ENCODE data around the gene EHD1.

Gene EHD1

DNA sequence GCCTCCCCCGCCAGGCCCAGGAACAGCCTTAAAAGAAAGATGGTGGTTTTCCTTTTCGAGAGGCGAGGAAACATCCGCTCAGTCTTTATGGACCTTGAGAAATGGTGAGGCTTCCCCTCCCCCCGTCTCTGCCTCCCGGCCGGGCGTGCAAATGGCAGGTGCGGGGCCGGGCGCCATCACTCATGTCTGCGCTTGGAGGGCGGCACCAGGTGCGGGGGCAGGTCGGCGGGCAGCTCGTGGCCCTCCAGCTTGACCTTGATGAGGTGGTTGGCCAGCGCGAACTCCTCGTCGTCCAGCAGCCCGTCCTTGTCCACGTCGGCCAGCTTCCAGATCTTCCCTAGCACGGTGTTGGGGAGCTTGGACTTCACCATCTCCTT lies 24.3 kb downstream of the EHD1 start:
- DNase-seq (ENCODE audit: low spot score) = no peak
- TF ChIP-seq, protein P1, sequence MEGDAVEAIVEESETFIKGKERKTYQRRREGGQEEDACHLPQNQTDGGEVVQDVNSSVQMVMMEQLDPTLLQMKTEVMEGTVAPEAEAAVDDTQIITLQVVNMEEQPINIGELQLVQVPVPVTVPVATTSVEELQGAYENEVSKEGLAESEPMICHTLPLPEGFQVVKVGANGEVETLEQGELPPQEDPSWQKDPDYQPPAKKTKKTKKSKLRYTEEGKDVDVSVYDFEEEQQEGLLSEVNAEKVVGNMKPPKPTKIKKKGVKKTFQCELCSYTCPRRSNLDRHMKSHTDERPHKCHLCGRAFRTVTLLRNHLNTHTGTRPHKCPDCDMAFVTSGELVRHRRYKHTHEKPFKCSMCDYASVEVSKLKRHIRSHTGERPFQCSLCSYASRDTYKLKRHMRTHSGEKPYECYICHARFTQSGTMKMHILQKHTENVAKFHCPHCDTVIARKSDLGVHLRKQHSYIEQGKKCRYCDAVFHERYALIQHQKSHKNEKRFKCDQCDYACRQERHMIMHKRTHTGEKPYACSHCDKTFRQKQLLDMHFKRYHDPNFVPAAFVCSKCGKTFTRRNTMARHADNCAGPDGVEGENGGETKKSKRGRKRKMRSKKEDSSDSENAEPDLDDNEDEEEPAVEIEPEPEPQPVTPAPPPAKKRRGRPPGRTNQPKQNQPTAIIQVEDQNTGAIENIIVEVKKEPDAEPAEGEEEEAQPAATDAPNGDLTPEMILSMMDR (IDR thresholded peaks at IDR 0.05; ENCODE audit: extremely low read depth, missing control alignments) = no peak

DNA sequence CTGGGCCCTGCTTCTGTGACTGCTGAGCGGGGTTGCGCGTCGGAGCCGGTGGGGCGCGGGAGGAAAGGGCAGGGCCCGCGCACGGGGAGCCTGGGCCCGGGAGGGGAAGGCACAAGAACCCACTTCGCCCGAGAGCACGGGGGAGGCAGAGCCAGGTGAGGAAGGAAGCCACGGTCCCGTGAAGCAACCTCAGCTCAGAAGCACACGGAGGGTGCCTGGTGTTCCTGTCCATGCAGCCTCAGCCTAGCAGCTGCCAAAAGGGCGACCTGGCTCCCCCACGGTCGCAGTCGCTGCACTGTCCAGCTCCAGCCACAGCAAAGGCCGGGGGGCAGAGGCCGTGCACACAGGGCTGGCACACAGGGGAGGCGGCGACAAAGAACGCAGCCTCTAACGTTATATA lies 24.7 kb downstream of the EHD1 start:
- TF ChIP-seq, protein P1 (IDR thresholded peaks at IDR 0.05; ENCODE audit: extremely low read depth, missing control alignments) = no peak
- DNase-seq (ENCODE audit: low spot score) = no peak

DNA sequence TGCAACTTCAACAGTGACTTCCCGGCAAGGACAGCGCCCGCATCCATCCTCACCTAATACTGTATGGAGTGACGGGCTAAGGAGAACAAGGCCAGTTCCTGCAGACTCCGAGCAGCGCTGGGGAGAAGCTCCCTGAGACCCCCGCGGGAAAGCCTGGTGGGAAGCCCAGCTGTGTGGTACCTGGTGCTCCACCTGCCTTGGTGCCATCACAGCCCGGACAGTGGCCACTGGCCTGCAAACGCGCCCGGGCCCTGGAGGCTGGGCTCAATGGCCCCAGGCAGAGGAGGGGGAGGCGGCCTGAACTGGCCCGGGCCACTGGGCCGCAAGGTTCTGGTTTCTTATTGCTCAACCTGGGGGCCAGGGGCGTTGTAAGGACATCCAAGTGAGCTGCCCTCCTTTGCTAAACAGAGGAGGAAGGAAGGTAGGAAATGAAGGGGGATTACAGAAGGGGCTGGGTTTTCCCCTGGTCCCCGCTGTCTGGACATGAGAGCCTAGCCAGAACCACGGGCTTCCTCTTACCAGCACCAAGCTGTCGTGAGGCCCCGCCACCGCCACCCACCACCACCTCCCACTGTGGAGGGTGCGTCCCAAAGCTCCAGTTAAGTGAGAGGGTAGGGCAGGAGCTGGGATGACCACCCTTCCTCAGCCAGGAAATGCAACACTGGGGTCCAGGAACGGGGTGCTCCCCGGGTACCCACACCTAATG lies 25.5 kb downstream of the EHD1 start:
- peak; percentile 61 for DNase-seq (ENCODE audit: low spot score)
- TF ChIP-seq, protein P1 (IDR thresholded peaks at IDR 0.05; ENCODE audit: extremely low read depth, missing control alignments) = no peak

DNA sequence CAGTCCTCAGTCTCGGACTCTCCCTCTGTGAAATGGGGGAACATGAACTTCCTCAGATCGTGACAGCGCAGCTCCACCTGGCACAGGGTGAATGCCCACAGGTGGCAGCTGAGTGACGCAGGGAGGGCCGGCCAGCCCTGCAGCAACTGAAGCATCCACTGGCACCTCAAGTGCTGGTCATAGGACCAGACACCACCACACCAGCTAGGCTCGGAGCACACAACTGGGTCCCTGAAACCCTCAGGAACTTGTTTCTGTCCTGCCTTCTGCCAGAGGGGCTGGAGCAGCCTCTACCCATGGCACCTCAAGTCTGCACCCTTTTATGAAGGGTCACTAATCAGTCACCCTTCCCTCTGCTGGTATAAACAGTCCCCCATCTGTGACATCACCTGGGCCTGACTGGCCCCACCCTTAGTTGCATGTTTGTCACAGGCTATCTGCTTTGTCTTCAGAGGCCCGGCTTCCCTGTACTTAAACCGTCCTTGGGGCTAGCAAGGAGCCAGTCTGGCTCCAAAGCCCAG lies 26.5 kb downstream of the EHD1 start:
- TF ChIP-seq, protein P1 (IDR thresholded peaks at IDR 0.05; ENCODE audit: extremely low read depth, missing control alignments) = no peak
- peak; percentile 71 for DNase-seq (ENCODE audit: low spot score)

DNA sequence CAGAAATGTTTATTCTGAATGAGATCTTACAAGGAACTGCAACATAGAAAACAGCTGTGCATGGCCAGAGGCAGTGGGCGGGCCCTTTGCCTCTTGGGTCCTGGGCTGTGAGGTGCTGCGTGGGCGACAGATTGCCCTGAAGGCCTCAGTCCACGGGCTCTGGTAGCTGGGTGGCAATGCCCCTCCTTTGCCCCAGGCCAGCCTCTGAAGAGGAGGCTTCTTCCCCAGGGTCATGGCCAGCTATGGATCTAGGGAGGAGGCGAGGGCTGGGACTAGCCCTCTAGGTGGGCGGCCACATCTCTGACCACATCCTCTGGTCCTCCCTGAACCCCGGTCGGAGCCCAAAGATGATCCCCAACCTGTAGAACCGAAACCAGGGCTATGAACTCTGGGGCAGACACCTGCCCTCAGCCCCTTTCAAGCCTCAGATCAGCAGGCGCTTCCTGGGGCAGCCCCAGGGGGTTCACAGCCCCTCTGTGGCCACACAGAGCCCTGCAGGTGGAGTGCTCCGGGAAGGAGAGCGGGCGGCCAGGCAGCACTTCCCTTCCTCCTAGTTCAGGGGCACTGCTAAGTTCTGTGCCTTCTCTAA lies 27.3 kb downstream of the EHD1 start:
- DNase-seq (ENCODE audit: low spot score) = peak; percentile 91
- TF ChIP-seq, protein P1 (IDR thresholded peaks at IDR 0.05; ENCODE audit: extremely low read depth, missing control alignments) = peak; percentile 14

DNA sequence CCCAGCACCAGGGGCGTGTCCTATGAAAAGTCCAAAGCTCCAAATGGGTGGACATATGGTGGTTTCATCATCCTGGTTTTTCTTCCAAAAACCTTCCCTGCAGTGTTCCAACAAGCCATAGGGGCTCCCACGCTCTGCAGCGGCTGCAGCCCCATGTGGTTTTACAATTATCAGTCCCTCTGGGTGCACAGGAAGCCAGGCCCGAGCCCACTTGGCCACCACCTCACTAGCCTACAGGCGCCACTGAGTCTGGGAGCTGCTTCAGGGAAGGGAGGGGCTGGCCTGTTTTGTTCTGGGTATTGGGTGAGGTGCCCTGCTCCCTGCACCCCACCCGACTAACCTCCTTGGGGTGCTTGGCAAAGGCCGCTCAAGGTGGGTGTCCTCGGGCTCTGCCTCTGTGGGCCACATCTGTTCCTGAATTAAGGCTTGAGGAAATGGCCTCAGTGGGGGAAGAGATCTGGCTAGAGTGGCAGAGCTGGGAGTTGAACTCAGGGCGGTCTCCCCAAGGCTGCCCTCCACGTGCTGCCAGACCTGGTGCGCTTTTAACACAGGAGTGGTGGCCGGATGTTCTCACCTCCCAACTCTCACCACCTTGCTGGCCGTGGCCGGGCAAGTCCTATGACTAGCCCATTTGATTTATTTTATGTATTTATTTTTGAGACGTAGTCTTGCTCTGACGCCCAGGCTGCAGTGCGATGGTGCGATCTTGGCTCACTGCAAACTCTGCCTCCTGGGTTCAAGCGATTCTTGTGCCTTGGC lies 28.6 kb downstream of the EHD1 start:
- TF ChIP-seq, protein P1 (IDR thresholded peaks at IDR 0.05; ENCODE audit: extremely low read depth, missing control alignments) = no peak
- DNase-seq (ENCODE audit: low spot score) = no peak
